Activated T-helper 1 cell treated with anti-CD3 and anti-CD28 coated beads, Interleukin-12 subunit alpha, Interleukin-12 subunit beta, Interleukin-2, Interleukin-4 antibody, amounts not matched to agents 30 ng/mL and 10 ng/mL and 1 ng/mL, durations not matched to agents 14 hours and 24 hours and 36 hours (primary cell): ENCODE measurements around the gene EIF3B. TPM values are rescaled to one million over a fixed set of nuclear protein-coding genes. Genes with fewer than 3 reads are reported as not detected.
A peak's percentile ranks its signal among the peaks of the same experiment; 100 is the strongest.

Experiments used
- DNase-seq: peaks from one replicate; pipeline ENCODE4 v3.0.0; 2021; ENCODE audit warnings: low spot score
- H3K27ac Mint-ChIP-seq: one replicate; pipeline ENCODE4 v1.8.0; 2021; ENCODE audit warnings: mild to moderate bottlenecking, mixed read lengths
- H3K27me3 Mint-ChIP-seq: one replicate; pipeline ENCODE4 v1.8.0; 2022; ENCODE audit warnings: mild to moderate bottlenecking, moderate library complexity, mixed read lengths; ENCODE audit not compliant: insufficient read depth
- H3K36me3 Mint-ChIP-seq: one replicate; pipeline ENCODE4 v1.8.0; 2021; ENCODE audit warnings: low read depth, mixed read lengths
- H3K4me1 Mint-ChIP-seq: one replicate; pipeline ENCODE4 v1.8.0; 2021; ENCODE audit warnings: low read depth, mixed read lengths
- H3K4me3 Mint-ChIP-seq: one replicate; pipeline ENCODE4 v1.8.0; 2021; ENCODE audit warnings: mild to moderate bottlenecking, moderate library complexity, mixed read lengths
- H3K9me3 Mint-ChIP-seq: one replicate; pipeline ENCODE4 v1.8.0; 2021; ENCODE audit warnings: mixed read lengths
- intact Hi-C: fragments of 100-400 bp; cut with micrococcal nuclease; formaldehyde crosslinking; loops from one replicate; pipeline ENCODE4 v1.15.1; 2024
- total RNA-seq: library from RNA; stranded (reverse); gene quantifications from 2 replicates; pipeline ENCODE4 v1.2.3, GENCODE V29; 2022

Gene EIF3B
- total RNA-seq, 1 donor from 2014 or later = 270 TPM

DNA sequence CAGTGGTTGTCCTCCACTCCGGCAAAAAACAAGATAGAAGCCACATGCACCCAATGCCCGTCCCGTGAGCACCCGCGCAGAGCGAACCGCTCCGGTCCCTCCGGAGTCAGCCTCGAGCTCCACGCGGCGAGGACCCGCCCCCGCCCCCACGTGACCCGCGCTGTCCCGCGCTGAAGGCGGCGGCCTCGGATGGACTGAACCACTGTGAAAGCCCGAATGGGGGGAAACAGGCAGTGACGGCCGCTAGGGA is 766 bp upstream of the EIF3B start:
- peaks cover 21% of the 10 kb centered on the region for H3K4me1 Mint-ChIP-seq
- intact Hi-C loops = loop anchor here (1.0 to 10.0 kb wide), 8 partner anchors 40 to 895 kb away; partner anchors contain the start of genes BRAT1, MAD1L1, MICALL2 and PSMG3
- peak; percentile 86 for DNase-seq
- H3K27ac Mint-ChIP-seq = peak overlapping the region; percentile 100
- H3K4me3 Mint-ChIP-seq = peak overlapping the region; percentile 92
- H3K27me3 Mint-ChIP-seq = no peaks in the 10 kb centered on the region
- H3K36me3 Mint-ChIP-seq = peaks cover 12% of the 10 kb centered on the region
- no peaks in the 10 kb centered on the region for H3K9me3 Mint-ChIP-seq

DNA sequence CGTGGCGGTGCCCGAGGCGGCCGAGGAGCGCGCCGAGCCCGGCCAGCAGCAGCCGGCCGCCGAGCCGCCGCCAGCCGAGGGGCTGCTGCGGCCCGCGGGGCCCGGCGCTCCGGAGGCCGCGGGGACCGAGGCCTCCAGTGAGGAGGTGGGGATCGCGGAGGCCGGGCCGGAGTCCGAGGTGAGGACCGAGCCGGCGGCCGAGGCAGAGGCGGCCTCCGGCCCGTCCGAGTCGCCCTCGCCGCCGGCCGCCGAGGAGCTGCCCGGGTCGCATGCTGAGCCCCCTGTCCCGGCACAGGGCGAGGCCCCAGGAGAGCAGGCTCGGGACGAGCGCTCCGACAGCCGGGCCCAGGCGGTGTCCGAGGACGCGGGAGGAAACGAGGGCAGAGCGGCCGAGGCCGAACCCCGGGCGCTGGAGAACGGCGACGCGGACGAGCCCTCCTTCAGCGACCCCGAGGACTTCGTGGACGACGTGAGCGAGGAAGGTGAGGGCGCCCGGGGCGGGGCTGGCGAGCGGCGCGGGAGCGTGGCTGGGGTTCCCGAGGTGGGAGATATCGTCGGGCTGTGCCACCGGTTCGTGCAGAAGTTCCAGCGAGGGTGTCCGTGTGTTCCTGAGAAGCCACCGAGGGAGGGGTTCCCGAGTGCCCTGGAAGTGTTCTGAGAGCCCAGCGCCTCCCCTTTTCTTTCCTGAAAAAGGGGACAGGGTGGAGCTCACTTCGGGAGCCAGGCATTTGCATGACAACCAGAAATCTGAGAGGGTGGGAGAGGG is 495 bp downstream of the EIF3B start:
- intact Hi-C loops = loop anchor here (1.0 to 10.0 kb wide), 8 partner anchors 41 to 896 kb away; partner anchors contain the start of genes BRAT1, MAD1L1, MICALL2 and PSMG3
- Mint-ChIP-seq H3K27me3 (no peaks in the 10 kb centered on the region), H3K4me3 (peak overlapping the region; percentile 92), H3K27ac (peak overlapping the region; percentile 80), H3K4me1 (peaks cover 27% of the 10 kb centered on the region), H3K36me3 (peaks cover 23% of the 10 kb centered on the region), H3K9me3 (no peaks in the 10 kb centered on the region)
- DNase-seq = no peak

DNA sequence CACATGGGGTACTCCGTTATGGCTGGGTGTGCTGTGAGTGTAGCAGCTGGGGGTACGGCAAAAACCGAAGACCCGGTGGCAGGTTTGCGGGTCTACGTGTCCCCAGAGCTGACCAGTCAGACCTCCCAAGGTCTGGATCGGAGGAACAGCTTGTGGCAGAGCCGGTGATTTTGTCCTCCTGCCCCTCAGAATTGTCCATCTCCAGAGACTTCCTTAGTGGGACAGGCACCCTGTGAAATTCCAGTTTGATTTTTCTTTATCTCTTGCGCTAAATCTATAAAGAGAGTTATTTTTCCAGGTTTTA is 1.0 kb downstream of the EIF3B start:
- H3K27ac Mint-ChIP-seq = peak overlapping the region; percentile 80
- H3K27me3 Mint-ChIP-seq = no peaks in the 10 kb centered on the region
- peaks cover 28% of the 10 kb centered on the region for H3K36me3 Mint-ChIP-seq
- peak overlapping the region; percentile 89 for H3K4me3 Mint-ChIP-seq
- no peak for DNase-seq
- no peaks in the 10 kb centered on the region for H3K9me3 Mint-ChIP-seq
- peaks cover 33% of the 10 kb centered on the region for H3K4me1 Mint-ChIP-seq
- intact Hi-C loops = loop anchor here (10.0 kb wide), 1 partner anchor 411 kb away; no protein-coding TSS in a partner anchor

DNA sequence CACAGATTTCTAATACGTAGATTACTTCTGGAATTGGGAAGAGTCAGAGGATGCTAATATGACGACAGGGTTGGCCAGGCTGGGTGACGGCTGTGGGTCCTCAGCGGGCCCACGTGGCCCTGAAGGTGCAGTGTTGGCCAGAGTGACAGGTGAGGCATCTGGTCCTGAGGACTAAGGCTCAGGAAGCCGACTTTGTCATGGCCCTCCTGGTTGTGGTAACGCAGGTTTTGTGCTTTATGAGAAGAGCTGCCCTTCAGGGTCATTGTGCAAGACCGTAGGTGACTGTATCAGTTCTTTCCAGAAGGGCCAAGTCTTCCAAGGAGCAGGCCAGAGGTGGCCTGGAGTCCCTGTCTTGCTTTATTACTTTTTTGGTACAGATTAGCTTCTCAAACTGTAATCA is 2.5 kb downstream of the EIF3B start:
- peaks cover 30% of the 10 kb centered on the region for H3K36me3 Mint-ChIP-seq
- peaks cover 35% of the 10 kb centered on the region for H3K4me1 Mint-ChIP-seq
- peak overlapping the region; percentile 89 for H3K4me3 Mint-ChIP-seq
- H3K9me3 Mint-ChIP-seq = no peaks in the 10 kb centered on the region
- no peak for DNase-seq
- peak overlapping the region; percentile 50 for H3K27ac Mint-ChIP-seq
- intact Hi-C loops = loop anchor here (10.0 kb wide), 1 partner anchor 412 kb away; no protein-coding TSS in a partner anchor
- no peaks in the 10 kb centered on the region for H3K27me3 Mint-ChIP-seq

DNA sequence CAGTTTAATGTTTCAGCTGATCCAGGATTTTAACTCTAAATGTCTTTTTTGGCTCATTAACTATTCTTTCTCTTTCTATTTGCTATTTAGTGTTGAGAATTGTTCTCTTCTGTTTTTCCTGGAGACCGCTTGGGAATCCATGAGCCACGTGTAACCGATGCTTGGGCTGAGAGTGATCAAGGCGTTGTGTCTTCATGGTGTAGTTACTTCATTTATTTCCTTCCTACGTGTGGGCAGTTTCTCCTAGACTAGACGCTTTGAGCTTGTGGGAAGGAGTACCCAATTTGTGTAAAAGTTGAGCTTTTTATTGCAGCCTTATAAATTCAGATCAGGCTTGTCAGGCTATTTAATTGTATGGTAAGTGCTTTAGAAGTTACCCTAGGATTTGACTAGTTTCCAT is 2.9 kb downstream of the EIF3B start:
- intact Hi-C loops = loop anchor here (10.0 kb wide), 1 partner anchor 413 kb away; no protein-coding TSS in a partner anchor

DNA sequence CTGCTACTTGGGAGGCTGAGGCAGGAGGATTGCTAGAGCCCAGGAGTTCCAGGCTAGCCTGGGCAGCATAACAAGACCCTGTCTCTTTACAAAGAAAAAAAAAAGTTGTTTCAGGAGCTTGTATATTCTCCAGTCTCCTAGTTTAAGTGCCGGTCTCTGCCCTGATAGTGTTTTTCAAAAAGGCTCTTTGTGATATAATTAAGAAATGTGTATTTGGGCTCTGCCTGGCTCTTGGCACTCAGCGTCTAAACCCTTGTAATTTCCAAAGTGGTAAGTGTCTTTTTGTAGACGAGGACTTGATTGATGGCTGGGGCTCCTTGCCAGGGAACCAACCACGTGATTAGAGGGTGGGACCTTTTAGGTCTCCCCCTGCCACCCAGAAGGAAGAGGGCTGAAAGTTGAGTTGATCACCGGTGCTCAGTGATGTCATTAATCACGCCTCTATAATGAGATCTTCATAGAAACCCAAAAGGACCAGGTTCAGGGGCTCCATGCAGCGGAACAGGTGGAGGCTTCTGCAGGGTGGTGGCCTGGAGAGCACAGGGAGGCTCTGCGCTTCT is 4.4 kb downstream of the EIF3B start:
- H3K9me3 Mint-ChIP-seq = no peaks in the 10 kb centered on the region
- no peak for DNase-seq
- H3K4me1 Mint-ChIP-seq = peaks cover 29% of the 10 kb centered on the region
- H3K27ac Mint-ChIP-seq = no peak overlapping the region
- no peaks in the 10 kb centered on the region for H3K27me3 Mint-ChIP-seq
- H3K36me3 Mint-ChIP-seq = peaks cover 42% of the 10 kb centered on the region
- intact Hi-C loops = loop anchor here (10.0 kb wide), 1 partner anchor 414 kb away; no protein-coding TSS in a partner anchor
- no peak overlapping the region for H3K4me3 Mint-ChIP-seq

More for the DNA sequence above, 2.9 kb downstream of the EIF3B start:
- Mint-ChIP-seq H3K4me3 (peak overlapping the region; percentile 89), H3K36me3 (peaks cover 33% of the 10 kb centered on the region), H3K9me3 (no peaks in the 10 kb centered on the region), H3K27ac (peak overlapping the region; percentile 50), H3K27me3 (no peaks in the 10 kb centered on the region), H3K4me1 (peaks cover 35% of the 10 kb centered on the region)
- no peak for DNase-seq

DNA sequence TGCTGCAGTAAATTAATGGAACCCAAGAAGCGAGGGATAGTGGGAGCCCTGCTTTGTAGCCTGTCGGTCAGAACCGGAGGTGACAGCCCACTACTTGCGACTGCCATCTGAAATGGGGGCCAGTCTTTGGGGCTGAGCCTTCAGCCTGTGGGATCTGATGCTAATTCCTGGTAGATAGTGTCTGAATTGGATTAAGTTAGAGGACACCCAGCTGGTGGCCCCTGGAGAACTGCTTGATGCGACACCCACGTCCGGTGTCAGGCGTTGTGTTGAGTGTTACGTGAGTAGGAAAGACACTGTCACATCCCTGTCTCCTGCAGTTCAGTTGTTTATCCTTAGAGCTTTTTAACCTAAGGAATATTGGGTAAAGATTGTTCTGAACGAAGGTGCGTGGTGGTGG is 5.0 kb downstream of the EIF3B start:
- no peaks in the 10 kb centered on the region for H3K27me3 Mint-ChIP-seq
- no peaks in the 10 kb centered on the region for H3K9me3 Mint-ChIP-seq
- DNase-seq = no peak
- intact Hi-C loops = loop anchor here (10.0 kb wide), 1 partner anchor 415 kb away; no protein-coding TSS in a partner anchor
- no peak overlapping the region for H3K4me3 Mint-ChIP-seq
- H3K36me3 Mint-ChIP-seq = peaks cover 48% of the 10 kb centered on the region
- H3K27ac Mint-ChIP-seq = no peak overlapping the region
- H3K4me1 Mint-ChIP-seq = peaks cover 25% of the 10 kb centered on the region

DNA sequence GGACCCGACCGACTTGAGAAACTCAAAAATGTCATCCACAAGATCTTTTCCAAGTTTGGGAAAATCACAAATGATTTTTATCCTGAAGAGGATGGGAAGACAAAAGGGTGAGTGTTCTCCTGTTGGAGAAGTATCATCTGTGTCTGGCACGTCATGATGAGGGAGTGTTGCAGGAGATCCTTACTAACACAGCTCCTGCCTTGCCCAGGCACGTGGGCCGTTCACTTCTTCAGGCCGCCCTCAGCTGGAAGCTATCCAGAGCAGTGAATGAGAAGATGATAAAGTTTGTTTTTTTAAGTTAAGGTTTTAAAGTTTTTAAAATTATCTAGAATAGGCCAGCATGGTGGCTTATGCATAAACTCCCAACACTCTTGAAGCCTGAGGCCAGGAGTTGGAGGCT is 6.2 kb downstream of the EIF3B start:
- H3K4me1 Mint-ChIP-seq = peaks cover 29% of the 10 kb centered on the region
- H3K27me3 Mint-ChIP-seq = no peaks in the 10 kb centered on the region
- H3K36me3 Mint-ChIP-seq = peaks cover 57% of the 10 kb centered on the region
- intact Hi-C loops = no loop called here
- H3K4me3 Mint-ChIP-seq = no peak overlapping the region
- no peak for DNase-seq
- no peaks in the 10 kb centered on the region for H3K9me3 Mint-ChIP-seq
- H3K27ac Mint-ChIP-seq = no peak overlapping the region

DNA sequence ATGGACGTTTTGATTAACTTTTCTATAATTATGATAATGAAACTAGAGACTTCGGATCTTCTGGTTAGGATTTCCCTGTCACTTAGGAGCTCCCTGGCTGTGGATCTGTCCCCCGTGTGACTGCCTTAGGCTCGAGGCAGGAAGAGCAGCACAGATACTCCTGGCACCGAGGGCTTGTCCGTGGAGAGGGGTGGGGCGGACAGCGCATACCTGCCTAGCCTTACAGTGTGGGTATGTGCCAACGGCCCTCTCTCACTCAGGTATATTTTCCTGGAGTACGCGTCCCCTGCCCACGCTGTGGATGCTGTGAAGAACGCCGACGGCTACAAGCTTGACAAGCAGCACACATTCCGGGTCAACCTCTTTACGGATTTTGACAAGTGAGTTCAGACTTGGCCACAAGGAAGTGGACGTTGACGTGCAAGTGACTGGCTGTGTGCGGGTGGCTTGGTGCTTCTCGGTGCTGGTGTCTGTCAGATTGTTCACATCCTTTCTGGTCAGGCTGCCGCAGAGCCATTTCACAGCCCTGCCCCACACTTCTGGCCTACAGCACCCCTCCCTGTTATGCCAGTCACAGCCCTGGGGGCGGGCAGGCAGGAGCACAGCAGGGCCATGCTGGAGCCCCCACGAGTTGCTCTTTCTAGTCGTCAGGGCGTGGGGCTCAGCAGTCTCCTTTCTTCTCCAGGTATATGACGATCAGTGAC is 7.9 kb downstream of the EIF3B start:
- H3K4me1 Mint-ChIP-seq = peaks cover 20% of the 10 kb centered on the region
- intact Hi-C loops = no loop called here
- no peak overlapping the region for H3K27ac Mint-ChIP-seq
- H3K4me3 Mint-ChIP-seq = no peak overlapping the region
- H3K36me3 Mint-ChIP-seq = peaks cover 59% of the 10 kb centered on the region
- H3K9me3 Mint-ChIP-seq = no peaks in the 10 kb centered on the region
- no peaks in the 10 kb centered on the region for H3K27me3 Mint-ChIP-seq
- no peak for DNase-seq

DNA sequence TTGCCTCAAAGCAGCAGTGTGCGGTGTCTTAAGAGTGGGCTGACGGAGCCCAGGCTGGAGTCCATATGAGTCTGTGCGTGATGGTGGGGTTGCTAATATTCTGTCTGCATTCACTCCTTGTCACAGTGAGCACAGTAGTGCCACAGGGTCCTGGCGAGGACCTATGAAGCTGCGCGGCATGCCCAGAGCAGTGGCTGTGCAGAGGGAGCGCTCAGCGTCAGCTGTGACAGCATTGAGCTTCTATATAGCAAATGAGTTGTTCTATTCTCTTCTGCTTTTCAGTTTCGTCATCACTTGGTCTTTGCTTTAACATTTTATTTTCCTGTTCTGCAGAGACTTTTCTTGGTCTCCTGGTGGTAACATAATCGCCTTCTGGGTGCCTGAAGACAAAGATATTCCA is 14.5 kb downstream of the EIF3B start:
- no peak overlapping the region for H3K27ac Mint-ChIP-seq
- no peak overlapping the region for H3K4me3 Mint-ChIP-seq
- H3K27me3 Mint-ChIP-seq = no peaks in the 10 kb centered on the region
- no peaks in the 10 kb centered on the region for H3K9me3 Mint-ChIP-seq
- intact Hi-C loops = no loop called here
- H3K4me1 Mint-ChIP-seq = peaks cover 4% of the 10 kb centered on the region
- H3K36me3 Mint-ChIP-seq = peaks cover 51% of the 10 kb centered on the region
- DNase-seq = no peak

DNA sequence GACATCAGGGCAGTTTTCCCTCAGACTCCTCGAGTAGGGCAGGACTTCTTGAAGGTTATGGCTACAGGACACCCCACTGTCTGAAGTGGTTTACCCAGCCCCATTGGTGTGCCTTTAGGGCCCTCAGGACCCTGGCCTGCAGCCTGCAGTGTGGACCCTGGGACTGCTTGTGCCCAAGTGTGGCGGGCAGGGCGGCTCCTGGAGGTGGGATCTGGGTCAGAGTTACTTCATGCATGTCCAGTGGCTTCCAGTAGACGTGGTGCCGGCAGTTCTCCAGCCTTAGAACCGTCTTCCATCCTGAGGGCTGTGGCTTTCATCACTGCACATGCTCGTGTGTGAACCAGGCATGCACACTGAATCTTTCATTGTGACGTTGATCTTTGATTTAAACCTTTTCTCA is 16.7 kb downstream of the EIF3B start:
- H3K27me3 Mint-ChIP-seq = no peaks in the 10 kb centered on the region
- DNase-seq = no peak
- H3K27ac Mint-ChIP-seq = no peak overlapping the region
- peaks cover 48% of the 10 kb centered on the region for H3K36me3 Mint-ChIP-seq
- H3K9me3 Mint-ChIP-seq = no peaks in the 10 kb centered on the region
- H3K4me1 Mint-ChIP-seq = no peaks in the 10 kb centered on the region
- intact Hi-C loops = no loop called here
- no peak overlapping the region for H3K4me3 Mint-ChIP-seq

DNA sequence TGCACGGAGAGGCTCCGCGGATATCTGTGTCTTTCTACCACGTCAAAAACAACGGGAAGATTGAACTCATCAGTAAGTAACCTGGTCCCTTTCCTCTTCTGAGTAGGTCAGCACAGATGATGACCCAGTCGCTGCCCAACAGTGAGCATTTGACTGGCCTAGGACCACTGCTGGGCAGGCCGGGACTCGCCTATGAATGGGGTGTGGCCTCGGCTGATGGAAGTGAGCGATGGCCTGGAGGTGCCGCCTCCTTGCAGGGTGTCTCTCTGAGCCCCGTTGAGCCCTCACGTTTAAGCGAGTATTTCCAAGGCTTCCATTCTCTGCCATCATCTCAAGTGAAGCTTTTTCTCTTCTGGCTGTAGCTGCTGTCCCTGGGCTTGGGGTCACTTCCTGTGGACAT is 18.1 kb downstream of the EIF3B start:
- peaks cover 52% of the 10 kb centered on the region for H3K36me3 Mint-ChIP-seq
- H3K4me1 Mint-ChIP-seq = peaks cover 5% of the 10 kb centered on the region
- H3K27ac Mint-ChIP-seq = no peak overlapping the region
- DNase-seq = no peak
- no peaks in the 10 kb centered on the region for H3K27me3 Mint-ChIP-seq
- H3K4me3 Mint-ChIP-seq = no peak overlapping the region
- intact Hi-C loops = no loop called here
- no peaks in the 10 kb centered on the region for H3K9me3 Mint-ChIP-seq

DNA sequence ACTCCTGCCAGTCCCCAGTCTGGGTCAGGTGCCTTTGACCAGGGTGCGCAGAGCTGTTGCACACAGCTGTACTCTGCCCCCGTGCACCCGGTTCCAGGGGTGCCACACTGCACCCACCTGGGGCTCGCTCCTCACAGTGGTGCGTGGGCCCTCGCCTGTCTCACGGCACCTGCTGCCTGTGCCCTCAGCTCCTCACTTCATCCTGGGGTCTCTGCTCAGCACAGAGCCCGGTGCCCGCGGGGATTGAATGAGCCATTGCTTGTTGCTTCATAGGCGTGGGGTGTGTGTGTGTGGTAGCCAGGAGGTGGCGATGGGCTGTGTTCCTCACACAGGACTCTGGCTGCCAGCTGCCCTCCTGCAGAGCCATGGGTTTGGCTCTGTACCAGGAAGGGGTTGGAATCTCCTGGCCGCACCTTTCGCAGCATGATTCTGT is 18.5 kb downstream of the EIF3B start:
- Mint-ChIP-seq H3K27me3 (no peaks in the 10 kb centered on the region), H3K27ac (no peak overlapping the region), H3K4me1 (peaks cover 5% of the 10 kb centered on the region), H3K9me3 (no peaks in the 10 kb centered on the region), H3K36me3 (peaks cover 54% of the 10 kb centered on the region), H3K4me3 (no peak overlapping the region)
- DNase-seq = no peak
- intact Hi-C loops = no loop called here
